Activated CD4-positive, CD25-positive, alpha-beta regulatory T cell treated with anti-CD3 and anti-CD28 coated beads, Interleukin-2, amount 50 U/mL, for 24 hours (primary cell): ENCODE results near the gene EMX2.
A peak's percentile ranks its signal among the peaks of the same experiment; 100 is the strongest.

Source experiments
- ATAC-seq, 2 donors: fragments of 150-1000 bp; cut with Tn5 transposase; one replicate each; pipeline ENCODE4 v1.10.0; 2021; ENCODE audit warnings: mild to moderate bottlenecking in 1 of 2, moderate library complexity in 1 of 2

EMX2 gene

GRCh38 chr10:117532451-117533107 lies 10.0 kb upstream of the EMX2 start:
- no peak for ATAC-seq

GRCh38 chr10:117533507-117534281 lies 8.9 kb upstream of the EMX2 start:
- ATAC-seq, result no peak

GRCh38 chr10:117534321-117535297 lies 7.9 kb upstream of the EMX2 start:
- no peak for ATAC-seq

GRCh38 chr10:117535298-117536071 lies 7.1 kb upstream of the EMX2 start:
- no peak for ATAC-seq

- no peak for ATAC-seq
Observed at GRCh38 chr10:117536072-117536865, 6.3 kb upstream of the EMX2 start.

- ATAC-seq, result no peak
Observed at GRCh38 chr10:117536866-117537435, 5.6 kb upstream of the EMX2 start.

GRCh38 chr10:117537436-117537903 lies 5.1 kb upstream of the EMX2 start:
- no peak for ATAC-seq

- ATAC-seq, result no peak
Observed at GRCh38 chr10:117537904-117538524, 4.5 kb upstream of the EMX2 start.

GRCh38 chr10:117539361-117539773 lies 3.2 kb upstream of the EMX2 start:
- ATAC-seq, result no peak

GRCh38 chr10:117539903-117540639 lies 2.5 kb upstream of the EMX2 start:
- peak in 1 of 2 donors; percentile 16 for ATAC-seq

- ATAC-seq, result no peak
Observed at GRCh38 chr10:117540640-117541404, 1.7 kb upstream of the EMX2 start.

GRCh38 chr10:117541405-117541908 lies 1.1 kb upstream of the EMX2 start:
- ATAC-seq, result no peak

- ATAC-seq, result no peak
Observed at GRCh38 chr10:117541909-117542705, 439 bp upstream of the EMX2 start.

- ATAC-seq, result no peak
Observed at GRCh38 chr10:117543225-117544003, 868 bp downstream of the EMX2 start.

- ATAC-seq, result no peak
Observed at GRCh38 chr10:117544004-117544701, 1.6 kb downstream of the EMX2 start.

GRCh38 chr10:117544711-117545140 lies 2.2 kb downstream of the EMX2 start:
- ATAC-seq, result no peak
